Chondrocyte (in vitro differentiated cells): ENCODE results near the gene FRMD4A. TPM values are rescaled to one million over a fixed set of nuclear protein-coding genes. Genes with fewer than 3 reads are reported as not detected.

Source experiments
- DNase-seq: peaks from one replicate; pipeline ENCODE4 v3.0.0; 2021; ENCODE audit warnings: mixed read lengths, low spot score
- H3K27ac Mint-ChIP-seq: one replicate; pipeline ENCODE4 v1.8.0; 2021; ENCODE audit warnings: mild to moderate bottlenecking, moderate library complexity, mixed read lengths; ENCODE audit not compliant: unreplicated experiment
- H3K27me3 Mint-ChIP-seq: 2 replicates; pipeline ENCODE4 v1.8.0; 2021; ENCODE audit warnings: low read depth, mixed read lengths
- H3K36me3 Mint-ChIP-seq: 2 replicates; pipeline ENCODE4 v1.8.0; 2021; ENCODE audit warnings: low read depth, mixed read lengths
- H3K4me1 Mint-ChIP-seq: 2 replicates; pipeline ENCODE4 v1.8.0; 2021; ENCODE audit warnings: low read depth, mild to moderate bottlenecking, mixed read lengths
- H3K4me3 Mint-ChIP-seq: one replicate; pipeline ENCODE4 v1.8.0; 2021; ENCODE audit warnings: mild to moderate bottlenecking, moderate library complexity, mixed read lengths; ENCODE audit not compliant: unreplicated experiment
- H3K9me3 Mint-ChIP-seq: 2 replicates; pipeline ENCODE4 v1.8.0; 2021; ENCODE audit warnings: low read depth, mixed read lengths
- CTCF ChIP-seq: fragments of 200-600 bp; sonication (generic); IDR thresholded peaks from 2 replicates; pipeline ENCODE4 v1.5.0; 2021; ENCODE audit warnings: antibody characterized with exemption, mild to moderate bottlenecking, moderate library complexity
- total RNA-seq: library from RNA; stranded (reverse); gene quantifications from 3 replicates; pipeline ENCODE4 v1.2.1, GENCODE V29; 2021

FRMD4A gene
- total RNA-seq, 1 donor from 2014 or later: 129 TPM

DNA sequence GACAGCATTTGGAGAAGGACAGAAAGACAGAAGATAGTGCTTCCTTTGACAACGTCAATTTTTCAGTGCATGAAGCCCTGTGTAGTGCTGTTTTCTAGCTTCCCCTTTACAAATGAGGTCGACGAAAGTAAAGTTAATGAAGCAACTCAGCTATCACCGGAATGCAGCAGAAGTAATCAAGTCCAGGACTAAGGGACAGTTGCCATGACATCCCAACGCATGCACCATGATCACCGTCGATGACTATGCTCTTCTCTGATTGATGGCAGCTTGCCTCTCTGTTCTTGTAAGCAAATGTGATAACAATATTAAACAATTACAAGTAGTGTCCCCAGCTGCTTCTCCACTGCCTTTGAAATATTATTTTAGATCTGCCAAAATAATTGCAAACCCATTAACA, 205.8 kb downstream of the FRMD4A start:
- H3K27me3 Mint-ChIP-seq: no peaks in the 10 kb centered on the region
- H3K4me1 Mint-ChIP-seq: peaks cover 26% of the 10 kb centered on the region
- H3K36me3 Mint-ChIP-seq: peaks cover 11% of the 10 kb centered on the region
- H3K9me3 Mint-ChIP-seq: peaks cover 14% of the 10 kb centered on the region
- H3K27ac Mint-ChIP-seq: no peak overlapping the region
- TF ChIP-seq CTCF: no peak
- H3K4me3 Mint-ChIP-seq: no peak overlapping the region
- DNase-seq: no peak

- Mint-ChIP-seq H3K9me3 (peaks cover 14% of the 10 kb centered on the region), H3K27ac (no peak overlapping the region), H3K4me3 (no peak overlapping the region), H3K27me3 (no peaks in the 10 kb centered on the region), H3K4me1 (peaks cover 26% of the 10 kb centered on the region), H3K36me3 (peaks cover 11% of the 10 kb centered on the region)
- no peak for DNase-seq
- TF ChIP-seq CTCF: no peak
These were observed 207.6 kb downstream of the FRMD4A start for GRCh38 chr10:14123139-14123538.

DNA sequence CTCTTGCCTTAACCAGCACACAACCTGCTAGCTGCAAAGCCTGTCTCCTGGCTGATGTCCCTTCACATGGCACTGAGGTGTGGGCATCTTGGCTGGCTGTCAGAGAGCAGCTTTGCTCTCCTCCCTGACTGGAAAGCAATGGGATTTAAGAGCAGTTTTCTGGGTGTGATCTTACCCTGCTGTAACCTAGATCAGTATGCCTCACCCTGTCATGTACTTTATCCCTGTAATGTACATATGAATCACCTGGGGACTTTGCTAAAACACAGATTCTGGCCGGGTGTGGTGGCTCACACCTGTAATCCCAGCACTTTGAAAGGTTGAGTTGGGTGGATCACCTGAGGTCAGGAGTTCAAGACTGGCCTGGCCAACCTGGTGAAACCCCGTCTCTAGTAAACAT, 209.9 kb downstream of the FRMD4A start:
- no peak for DNase-seq
- no peak overlapping the region for H3K4me3 Mint-ChIP-seq
- peaks cover 17% of the 10 kb centered on the region for H3K4me1 Mint-ChIP-seq
- H3K9me3 Mint-ChIP-seq: no peaks in the 10 kb centered on the region
- H3K27ac Mint-ChIP-seq: no peak overlapping the region
- no peak for TF ChIP-seq CTCF
- peaks cover 2% of the 10 kb centered on the region for H3K36me3 Mint-ChIP-seq
- H3K27me3 Mint-ChIP-seq: no peaks in the 10 kb centered on the region

GRCh38 chr10:14118953-14119352, 211.8 kb downstream of the FRMD4A start:
- H3K4me1 Mint-ChIP-seq: peaks cover 9% of the 10 kb centered on the region
- no peak for DNase-seq
- no peak for TF ChIP-seq CTCF
- H3K27me3 Mint-ChIP-seq: no peaks in the 10 kb centered on the region
- peaks cover 2% of the 10 kb centered on the region for H3K36me3 Mint-ChIP-seq
- no peak overlapping the region for H3K27ac Mint-ChIP-seq
- H3K4me3 Mint-ChIP-seq: no peak overlapping the region
- no peaks in the 10 kb centered on the region for H3K9me3 Mint-ChIP-seq

DNA sequence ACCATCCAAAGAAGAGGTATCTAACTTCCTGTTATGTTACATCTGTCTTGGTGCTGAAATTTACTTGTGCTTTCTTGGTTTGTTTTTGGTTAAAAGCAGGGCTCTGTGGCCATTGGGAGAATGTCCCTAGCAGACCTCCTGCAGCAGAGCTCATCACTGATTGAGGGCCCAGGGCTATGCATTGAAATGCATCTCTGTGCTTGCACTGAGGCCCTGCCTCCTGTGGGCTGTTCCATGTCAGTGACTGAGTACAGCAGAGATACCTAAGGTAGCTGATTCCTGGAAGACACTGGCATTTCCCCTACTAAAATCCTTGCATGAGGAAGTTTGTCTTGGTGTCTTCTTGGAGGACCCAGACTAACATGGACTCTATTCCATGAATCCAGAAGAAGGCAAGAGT, 213.9 kb downstream of the FRMD4A start:
- no peak for TF ChIP-seq CTCF
- DNase-seq: no peak
- Mint-ChIP-seq H3K27ac (no peak overlapping the region), H3K27me3 (no peaks in the 10 kb centered on the region), H3K4me1 (no peaks in the 10 kb centered on the region), H3K36me3 (peaks cover 3% of the 10 kb centered on the region), H3K9me3 (no peaks in the 10 kb centered on the region), H3K4me3 (no peak overlapping the region)
